ENCODE measurements around the gene C2orf69.

C2orf69 gene

DNA sequence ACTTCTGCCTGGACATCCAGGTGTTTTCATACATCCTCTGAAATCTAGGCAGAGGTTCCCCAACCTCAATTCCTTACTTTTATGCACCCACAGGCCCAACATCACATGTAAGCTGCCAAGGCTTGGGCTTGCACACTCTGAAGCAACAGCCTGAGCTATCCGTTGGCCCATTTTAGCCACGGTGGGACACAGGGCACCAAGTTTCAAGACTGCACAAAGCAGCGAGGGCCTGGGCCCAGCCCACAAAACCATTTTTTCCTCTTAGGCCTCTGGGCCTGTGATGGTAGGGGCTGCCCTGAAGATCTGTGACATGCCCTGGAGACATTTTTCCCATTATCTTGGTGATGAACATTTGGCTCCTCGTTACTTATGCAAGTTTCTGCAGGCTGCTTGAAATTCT, 5.9 kb downstream of the C2orf69 start:
- DNase-seq, result no peak

DNA sequence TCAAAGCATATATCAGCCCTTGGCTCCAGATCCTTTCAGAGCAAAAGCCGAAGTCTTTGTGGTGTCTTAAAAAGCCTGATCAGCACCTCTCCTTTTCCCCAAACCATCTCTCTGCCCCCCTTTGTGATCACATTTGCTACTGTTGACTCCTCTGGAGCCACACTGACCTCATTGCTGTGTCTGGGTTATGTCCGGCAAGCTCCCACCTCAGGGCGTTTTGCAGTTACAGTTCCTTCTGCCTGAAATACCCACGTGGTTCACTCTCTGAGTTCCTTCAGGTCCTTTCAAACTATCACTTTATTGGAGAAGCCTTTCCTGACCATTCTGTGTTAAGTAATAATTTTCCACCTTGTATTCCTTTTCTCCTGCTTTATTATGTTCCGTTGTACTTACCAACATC, 11.8 kb downstream of the C2orf69 start:
- no peak for DNase-seq

DNA sequence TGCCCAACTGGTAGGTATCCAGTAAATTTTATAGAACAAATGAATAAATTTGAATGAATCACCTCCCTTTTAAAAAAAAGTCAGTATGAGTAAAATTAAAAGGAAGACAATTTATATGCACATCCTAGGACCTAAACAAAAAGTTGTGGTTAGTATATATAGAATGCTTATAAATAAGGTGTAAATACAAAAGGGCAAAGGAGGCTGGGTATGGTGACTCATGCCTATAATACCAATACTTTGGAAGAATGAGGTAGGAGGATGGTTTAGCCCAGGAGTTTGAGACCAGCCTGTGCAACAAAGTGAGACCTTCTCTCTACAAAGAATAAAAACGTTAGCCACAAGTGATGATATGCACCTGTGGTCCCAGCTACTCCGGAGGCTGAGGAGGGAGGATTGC, 12.8 kb downstream of the C2orf69 start:
- no peak for DNase-seq

DNA sequence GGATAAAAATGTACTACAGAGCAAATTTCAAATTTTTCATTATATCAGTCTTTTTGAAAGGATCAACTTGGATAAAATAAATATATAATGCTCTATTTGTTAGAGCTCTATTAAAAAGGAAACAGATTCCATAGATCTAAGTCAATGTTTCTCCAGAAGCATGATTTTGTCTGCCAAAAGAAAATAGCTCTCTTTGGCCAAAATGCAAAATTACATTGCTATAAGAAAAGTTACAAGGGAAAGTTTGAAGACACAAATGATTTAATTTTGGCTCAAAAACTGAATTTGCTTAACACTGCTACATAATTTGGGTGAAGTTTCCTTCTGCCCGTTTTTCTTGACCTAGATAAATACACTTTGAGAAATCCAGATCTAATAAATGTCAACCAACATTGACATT, 15.7 kb downstream of the C2orf69 start:
- DNase-seq, result no peak

DNA sequence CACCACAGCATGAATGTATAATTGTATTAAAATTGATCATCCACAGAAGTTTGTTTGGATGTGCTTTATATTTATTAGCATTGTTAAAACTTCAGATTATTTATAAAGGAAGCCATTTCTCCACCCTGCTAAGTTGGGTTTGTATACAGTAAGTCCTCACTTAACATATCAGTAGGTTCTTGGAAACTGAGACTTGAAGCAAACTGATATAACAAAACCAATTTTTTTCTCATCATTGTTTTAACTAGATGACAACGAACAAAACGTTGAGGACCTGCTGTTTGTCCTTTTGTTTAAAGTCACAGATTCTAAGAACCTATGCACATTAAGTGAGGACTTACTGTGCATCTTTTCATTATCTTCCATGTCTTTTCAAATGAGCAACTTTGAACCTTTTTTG, 17.1 kb downstream of the C2orf69 start:
- DNase-seq, result no peak

DNA sequence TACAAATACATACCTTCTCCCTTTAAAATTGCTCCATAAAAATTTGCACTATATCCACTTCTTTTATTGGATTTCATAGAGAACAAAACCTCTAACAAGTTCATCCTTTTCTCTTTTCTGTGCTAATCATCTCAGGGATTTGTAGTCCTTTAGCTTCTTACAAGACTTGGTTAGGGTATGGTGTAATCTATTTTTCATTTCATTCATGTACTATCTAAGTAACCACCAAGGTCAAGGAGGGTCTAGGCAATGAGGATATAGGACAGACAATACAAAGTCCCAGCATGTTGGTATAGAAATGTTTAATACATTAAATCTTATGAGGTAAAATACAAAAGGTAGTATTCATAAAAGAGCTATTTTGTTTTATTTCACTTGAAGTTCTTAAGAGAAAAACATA, 17.5 kb downstream of the C2orf69 start:
- no peak for DNase-seq

DNA sequence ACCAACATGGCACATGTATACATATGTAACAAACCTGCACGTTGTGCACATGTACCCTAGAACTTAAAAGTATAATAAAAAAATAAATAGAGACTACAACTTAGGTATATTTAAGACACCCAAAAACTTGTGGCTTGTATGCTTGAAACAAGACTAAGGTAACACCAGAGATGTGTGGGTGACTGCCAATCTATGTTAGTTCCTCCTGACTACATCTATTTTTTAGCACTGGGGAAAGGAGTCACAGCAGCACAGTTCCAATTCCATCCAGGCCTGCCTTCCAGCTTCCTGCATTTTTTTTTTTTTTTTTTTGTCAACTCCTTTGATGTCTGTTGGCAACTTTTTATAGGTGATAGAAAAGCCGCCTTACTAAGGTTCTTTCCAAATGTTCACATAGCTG, 18.2 kb downstream of the C2orf69 start:
- DNase-seq, result no peak

DNA sequence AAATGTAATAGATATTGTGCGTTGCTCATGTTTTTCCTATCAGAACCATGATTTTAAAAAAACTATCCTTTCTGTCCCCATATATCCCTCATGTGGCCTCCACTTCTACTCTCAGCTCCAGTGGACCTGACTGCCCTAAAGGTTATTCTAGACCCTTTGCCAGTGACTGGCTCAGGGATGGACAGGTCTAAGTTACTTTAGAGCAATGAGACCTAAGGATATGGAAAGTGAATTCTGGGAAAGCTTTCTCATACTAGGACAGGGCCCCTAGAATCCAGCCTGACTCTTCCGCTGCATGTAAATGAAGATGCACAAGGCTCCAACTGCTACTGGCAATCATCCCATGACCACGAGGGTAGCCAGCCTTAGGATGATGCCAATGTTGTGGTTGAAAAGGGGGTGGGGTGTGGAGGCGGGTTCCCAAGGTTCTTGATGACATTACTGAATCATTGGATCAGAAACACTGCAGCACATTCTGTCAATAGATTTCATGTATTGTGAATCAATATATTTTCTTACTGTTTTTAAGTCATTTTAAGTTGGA, 21.3 kb downstream of the C2orf69 start:
- DNase-seq, result peak; percentile 33

DNA sequence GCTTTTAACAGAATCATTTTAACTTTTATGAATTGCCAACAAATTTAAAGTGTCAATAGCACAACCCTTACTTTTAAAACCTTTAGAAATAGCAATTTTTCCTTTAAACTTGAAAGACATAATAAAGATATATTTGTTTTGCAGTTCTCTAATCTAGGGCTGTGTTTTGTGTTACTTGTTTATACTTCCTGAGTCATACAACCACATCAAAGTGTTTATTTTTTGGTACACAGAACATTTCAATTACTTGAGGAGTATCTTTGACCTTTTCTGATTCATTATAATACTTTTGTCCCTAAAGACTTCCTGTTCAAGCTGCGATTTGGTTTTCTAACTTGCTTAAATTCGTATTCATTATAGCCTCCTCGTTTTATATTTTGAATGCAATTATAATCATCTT, 22.4 kb downstream of the C2orf69 start:
- no peak for DNase-seq

DNA sequence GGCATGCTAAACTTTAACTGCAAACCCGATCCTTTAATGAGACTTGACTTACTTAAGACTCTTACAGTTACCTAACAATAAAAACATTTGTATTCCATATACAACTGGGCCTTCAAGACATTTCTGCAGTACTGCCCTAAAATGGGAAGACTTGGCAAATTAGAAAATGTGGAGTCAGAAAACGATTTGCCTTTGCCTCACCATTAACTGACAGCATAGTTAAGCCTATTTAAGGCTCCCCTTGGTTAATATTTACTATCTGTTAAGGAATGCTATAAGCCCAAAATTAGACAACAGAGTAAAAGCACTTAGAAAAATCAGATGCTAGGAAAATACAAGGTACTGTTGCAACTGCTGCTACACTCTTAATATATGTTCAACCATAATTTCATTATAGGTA, 25.5 kb downstream of the C2orf69 start:
- DNase-seq, result no peak

DNA sequence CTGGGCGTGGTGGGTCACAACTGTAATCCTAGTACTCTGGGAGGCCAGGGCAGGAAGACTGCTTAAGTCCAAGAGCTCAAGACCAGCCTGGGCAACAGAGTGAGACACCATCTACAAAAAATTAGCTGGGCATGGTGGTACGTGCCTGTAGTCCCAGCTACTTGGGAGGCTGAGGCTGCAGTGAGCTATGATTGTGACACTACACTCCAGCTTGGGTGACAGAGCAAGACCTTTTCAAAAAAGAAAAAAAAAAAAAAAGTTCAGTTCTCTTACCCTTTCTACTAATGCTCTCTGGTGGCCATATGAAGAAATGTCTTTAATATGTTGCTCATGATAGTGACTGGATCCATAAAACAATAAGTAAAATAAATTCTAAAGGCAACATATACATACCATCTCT, 29.3 kb downstream of the C2orf69 start:
- peak; percentile 20 for DNase-seq

DNA sequence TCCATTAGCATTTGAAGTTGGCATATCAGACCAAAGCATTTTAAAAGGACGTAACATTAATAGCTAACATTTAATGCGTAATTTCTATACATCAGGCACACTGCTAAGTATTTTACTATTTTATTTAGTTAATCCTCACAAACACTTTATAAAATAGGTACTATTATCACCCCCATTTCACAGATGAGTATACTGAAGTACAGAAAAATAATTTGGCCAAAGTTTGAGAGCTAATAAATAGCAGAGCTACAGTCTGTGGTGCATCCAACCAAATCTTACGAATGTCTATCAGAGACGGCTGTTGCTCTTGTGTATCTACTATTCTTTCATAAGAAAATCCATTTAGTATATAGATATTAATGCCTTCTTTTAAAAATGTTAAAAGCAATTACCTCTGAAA, 32.3 kb downstream of the C2orf69 start:
- DNase-seq, result no peak

DNA sequence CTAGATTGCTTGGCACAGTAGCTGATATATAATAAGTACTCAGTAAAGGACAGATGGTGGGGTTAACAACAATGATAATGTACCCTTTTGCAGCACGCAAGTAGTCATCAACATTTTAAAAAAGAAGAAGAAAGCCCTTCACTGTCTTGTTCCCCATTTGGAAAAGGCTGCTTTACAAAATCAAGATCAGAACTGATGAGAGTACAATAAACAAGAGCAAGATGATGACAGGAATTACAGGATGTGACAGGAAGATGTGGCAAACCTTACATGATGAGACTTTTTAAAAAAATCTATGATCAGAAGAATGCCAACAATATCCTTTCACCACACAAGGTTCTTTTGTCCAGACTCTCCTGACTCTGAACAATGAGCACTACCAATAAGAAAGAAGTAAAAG, 35.1 kb downstream of the C2orf69 start:
- no peak for DNase-seq

DNA sequence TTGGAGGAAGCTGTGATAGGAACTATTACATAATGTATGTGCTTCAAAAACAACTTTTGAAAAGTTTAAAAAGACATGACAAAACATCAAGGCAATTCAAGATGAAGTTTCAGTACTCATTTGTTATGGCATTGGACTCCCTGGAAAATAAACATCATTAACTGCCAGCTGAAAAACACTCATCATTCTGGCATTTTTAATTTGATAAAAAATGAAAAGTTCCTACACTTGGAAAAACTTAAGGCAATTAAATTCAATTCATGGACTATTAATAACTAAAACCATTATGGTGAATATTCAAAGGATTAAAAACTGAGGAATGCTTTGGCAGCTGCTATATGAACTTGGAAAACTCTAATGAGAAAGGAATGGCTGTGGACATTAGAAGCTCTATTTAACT, 35.7 kb downstream of the C2orf69 start:
- no peak for DNase-seq

DNA sequence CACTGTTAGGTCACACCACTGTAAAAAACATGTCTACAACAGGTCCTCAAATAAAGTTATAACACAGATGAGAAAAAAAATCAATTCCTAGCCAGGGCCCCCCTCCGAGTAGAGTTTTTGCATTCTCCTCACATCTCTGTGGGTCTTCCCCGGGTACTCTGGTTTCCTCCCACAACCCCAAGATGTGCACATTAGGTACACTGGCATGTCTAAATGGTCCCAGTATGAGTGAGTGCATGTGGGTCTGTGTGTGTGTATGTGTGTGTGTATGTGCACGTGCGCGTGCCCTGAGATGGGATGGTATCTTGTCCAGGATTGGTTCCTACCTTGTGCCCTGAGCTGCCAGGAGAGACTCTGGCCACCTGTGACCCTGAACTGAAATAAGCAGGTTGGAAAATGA, 39.3 kb downstream of the C2orf69 start:
- DNase-seq, result no peak

DNA sequence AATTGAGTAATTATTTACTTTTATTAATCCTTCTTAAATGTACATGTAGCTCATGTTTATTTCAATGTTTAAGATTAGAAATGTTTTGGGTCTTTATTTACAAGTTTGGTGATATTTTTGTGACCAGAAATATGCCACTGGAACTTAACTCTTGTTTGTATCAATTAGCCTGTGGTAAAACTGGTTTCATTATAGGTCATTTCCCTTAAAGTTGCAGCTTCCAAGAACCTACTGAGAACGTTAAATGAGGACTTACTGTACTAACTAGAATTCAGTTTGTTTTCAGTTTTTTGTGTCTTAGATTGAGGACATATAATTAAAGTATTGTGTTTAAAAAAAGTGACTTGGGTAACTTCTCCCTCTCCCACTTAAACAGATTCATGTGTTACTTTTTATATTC, 39.9 kb downstream of the C2orf69 start:
- DNase-seq, result no peak

DNA sequence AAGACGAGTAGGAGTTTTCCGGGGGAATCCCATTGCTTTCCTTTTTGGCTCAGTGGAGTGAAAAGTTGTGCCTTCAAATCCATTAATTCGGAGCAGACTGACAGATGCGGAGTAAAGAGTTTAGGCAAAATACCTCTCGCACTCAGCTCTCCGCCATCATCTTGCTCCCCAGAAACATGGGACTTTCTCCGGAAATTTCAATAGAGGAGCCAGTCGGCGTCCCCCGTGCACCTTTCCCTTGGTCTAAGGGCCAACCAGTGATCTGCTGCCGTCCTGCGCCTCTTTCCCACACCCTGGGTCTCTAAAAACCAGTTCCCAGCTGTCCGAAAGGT, 43.9 kb downstream of the C2orf69 start:
- no peak for DNase-seq

DNA sequence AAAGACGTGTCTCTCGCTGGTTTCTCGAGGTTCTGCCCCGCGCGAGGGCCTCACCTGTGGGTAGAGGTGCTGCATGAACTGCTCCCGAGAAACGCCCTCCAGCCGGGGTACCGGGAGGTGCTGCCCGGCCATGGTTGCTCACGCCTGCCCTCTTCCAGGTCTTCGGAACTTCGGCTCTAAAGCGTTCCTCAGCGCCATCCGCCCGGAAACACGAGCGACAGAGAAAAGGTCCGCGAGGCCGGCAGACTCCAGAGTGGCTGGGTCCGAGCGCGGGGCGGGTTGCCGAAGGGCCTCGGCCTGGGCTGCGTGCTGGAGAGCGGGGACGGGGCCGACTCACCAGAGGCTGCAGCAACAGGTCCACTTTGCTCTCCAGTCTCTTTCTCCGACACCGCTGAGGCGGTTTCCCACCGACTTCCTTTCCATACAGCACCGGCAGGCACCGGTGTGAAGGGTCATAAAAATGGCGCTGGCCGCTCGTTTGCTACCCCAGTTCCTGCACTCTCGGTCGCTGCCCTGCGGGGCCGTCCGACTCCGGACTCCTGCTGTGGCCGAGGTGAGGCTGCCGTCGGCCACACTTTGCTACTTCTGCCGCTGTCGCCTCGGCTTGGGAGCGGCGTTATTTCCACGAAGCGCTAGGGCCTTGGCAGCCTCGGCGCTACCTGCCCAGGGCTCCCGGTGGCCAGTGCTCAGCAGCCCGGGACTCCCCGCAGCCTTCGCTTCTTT, 44.4 kb downstream of the C2orf69 start, which contains the start of the genes MAIP1 and TYW5:
MAIP1 (plus strand) TSS at position 244 of the 723 bp plus-strand sequence; CDS start at position 461, 217 bp downstream.
TYW5 (minus strand) TSS at position 153 of the 723 bp plus-strand sequence; CDS start at position 132, 21 bp downstream.
- peak; percentile 86 for DNase-seq

DNA sequence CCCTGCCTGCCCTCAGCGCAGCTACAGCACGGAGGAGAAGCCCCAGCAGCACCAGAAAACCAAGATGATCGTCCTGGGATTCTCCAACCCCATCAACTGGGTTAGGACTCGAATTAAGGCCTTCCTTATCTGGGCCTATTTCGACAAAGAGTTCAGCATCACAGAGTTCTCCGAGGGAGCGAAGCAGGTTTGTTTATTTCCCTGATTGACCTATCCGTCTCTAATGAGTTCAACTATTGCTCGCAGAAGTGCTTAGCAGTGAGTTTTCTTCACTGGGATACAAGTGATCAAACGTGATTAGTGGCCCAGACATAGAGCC, 44.9 kb downstream of the C2orf69 start:
- DNase-seq, result peak; percentile 12

DNA sequence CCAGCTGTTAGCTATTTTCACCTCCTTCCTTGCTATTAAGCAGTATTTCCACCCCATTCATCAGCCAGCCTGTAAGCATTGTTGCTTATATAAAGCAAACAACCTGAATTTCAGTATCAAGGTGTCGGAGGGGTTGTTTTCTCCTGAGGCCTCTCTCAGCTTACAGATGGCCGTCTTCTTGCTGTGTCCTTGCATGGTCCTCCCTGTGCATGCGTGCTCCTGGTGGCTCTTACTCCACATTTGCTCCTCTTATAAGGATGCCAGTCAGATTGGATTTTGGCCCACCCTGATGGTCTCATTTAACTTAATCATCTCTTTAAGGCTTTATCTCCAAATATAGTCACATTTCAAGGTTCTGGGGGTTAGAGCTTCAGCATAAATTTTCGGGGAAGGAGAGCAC, 46.9 kb downstream of the C2orf69 start:
- DNase-seq, result no peak

DNA sequence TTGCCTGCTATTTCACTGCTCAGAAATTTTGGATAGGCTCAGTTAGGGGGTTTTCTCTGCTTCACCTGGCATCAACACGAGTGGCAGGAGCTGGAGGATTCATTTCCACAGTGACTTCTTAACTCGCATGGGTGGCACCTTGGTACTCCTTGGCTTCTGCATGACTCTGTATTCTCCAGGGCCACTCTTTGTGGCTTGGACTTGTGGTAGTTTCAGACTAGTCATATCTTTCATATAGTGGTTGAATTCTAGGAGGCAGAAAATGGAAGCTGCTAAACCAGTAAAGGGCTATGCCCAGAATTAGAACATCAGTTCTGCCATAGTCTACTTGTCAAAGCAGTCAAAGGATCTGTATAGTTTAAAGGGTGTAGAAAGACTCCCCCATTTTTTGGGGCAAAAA, 51.1 kb downstream of the C2orf69 start:
- no peak for DNase-seq

DNA sequence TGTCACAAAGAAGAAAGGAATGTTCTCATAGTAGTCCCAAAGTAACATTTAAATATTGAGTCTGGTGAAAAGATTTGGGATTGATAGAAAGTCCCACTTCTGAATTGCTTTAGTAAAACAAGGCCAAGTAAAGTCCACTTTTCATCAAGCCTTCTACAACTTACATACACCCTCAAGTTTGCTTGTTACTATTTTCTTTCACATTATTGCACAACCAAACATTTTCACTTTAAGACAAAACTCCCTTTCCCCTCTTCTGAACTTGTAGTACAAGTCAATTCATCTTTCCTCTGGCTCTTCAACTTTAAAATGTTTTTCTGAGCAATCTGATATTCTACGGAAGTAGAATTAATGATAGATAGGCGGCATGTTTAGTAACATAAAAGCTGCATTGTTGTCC, 55.3 kb downstream of the C2orf69 start:
- no peak for DNase-seq

DNA sequence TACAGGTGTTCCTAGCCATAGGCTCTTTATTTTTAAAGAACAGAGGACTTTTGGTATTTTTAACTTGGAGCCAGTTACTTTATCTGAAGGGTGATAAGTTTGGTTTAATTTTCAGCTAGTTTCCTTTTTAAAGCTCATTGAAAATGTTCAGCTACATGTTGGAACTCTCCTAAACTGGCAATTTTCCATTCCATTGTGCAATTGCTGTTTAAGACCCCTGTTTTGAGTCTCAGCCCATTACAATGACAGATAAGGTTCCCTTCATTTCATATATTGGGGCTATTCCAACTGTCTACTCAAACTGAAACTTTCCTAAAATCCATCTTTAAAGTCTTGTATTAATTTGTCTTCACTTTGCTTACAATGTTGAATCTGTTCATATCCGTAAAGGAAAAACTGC, 55.9 kb downstream of the C2orf69 start:
- no peak for DNase-seq

DNA sequence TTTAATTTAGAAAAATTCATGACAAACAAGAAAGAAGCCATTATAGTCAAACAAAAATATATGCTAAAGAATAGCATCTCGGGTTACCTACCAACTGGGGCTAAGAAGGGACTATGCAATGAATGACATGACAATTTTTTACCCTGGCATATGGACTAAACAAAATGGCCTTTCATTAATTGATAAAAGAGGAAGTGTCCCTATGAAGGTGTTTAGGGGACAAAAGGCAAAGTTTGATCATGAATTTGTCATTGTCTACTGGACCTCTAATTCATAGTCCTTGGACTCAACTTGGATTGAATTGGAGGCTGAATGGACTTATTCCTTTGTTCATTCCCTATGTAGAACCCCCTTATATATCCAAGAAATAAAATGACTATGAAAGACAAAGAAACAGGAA, 57.0 kb downstream of the C2orf69 start:
- no peak for DNase-seq

DNA sequence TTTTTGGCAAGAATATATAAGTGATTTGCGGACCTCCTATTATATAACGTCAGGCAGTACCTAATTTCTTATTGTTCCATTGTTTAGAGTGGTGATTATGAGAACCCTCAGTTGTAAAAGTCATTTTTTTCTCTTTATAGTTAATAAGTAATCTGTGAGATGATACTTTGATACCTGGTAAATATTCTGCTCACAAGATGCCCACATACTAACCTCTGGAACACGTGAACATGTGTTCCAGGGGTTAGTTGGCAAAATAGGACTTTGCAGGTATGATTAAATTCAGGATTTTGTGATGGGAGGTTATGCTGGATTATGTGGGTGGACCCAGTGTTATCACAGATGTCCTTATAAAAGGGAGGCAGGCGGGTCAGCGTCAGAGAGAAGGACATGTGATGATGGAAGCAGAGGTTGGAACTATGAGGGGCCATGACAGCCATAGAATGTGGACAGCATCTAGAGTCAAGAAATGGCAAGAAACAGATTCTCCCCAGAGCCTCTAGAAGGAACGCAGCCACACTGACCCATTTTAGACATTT, 61.1 kb downstream of the C2orf69 start:
- DNase-seq, result no peak

Measured in fibroblast of skin of right biceps (primary cell).